Mesenteric fat pad (tissue), 1 donor: Measurements from ENCODE around the gene SH2B3. TPM values are rescaled to one million over a fixed set of nuclear protein-coding genes. Genes with fewer than 3 reads are reported as not detected.

Experiments used
- DNase-seq: peaks from one replicate; pipeline ENCODE4 v3.0.0-alpha.2; 2020; ENCODE audit warnings: low spot score
- total RNA-seq: library from RNA; stranded (reverse); fragmentation: NEBNext Ultra II Directional; extraction: Animal tissue kit (Norgen Biotek cat#: 25700); gene quantifications from one replicate; pipeline ENCODE4 v1.2.1, GENCODE V29; 2021
- donor health status: DM: yes; HTN: yes; CAD: no.

The SH2B3 gene
- total RNA-seq, 1 donor from 2014 or later = 43.3 TPM

GRCh38 chr12:111408686-111409402 lies 3.1 kb downstream of the SH2B3 start:
- no peak for DNase-seq

GRCh38 chr12:111409403-111409779 lies 3.7 kb downstream of the SH2B3 start:
- no peak for DNase-seq

- DNase-seq = no peak
These were observed 4.2 kb downstream of the SH2B3 start for GRCh38 chr12:111409780-111410430.

- DNase-seq = no peak
These were observed 4.9 kb downstream of the SH2B3 start for GRCh38 chr12:111410431-111411184.

GRCh38 chr12:111411185-111411764 lies 5.6 kb downstream of the SH2B3 start:
- DNase-seq = no peak

- no peak for DNase-seq
These were observed 6.5 kb downstream of the SH2B3 start for GRCh38 chr12:111412007-111412829.

- DNase-seq = no peak
These were observed 7.2 kb downstream of the SH2B3 start for GRCh38 chr12:111412830-111413441.

- DNase-seq = no peak
These were observed 7.8 kb downstream of the SH2B3 start for GRCh38 chr12:111413442-111414086.

- DNase-seq = no peak
These were observed 9.1 kb downstream of the SH2B3 start for GRCh38 chr12:111414711-111415252.

GRCh38 chr12:111417290-111417689 lies 11.6 kb downstream of the SH2B3 start:
- no peak for DNase-seq

GRCh38 chr12:111417784-111418593 lies 12.3 kb downstream of the SH2B3 start:
- no peak for DNase-seq

GRCh38 chr12:111418594-111418880 lies 12.8 kb downstream of the SH2B3 start:
- no peak for DNase-seq

GRCh38 chr12:111419784-111420183 lies 14.1 kb downstream of the SH2B3 start:
- no peak for DNase-seq

- DNase-seq = no peak
These were observed 14.8 kb downstream of the SH2B3 start for GRCh38 chr12:111420494-111420893.

- no peak for DNase-seq
These were observed 18.6 kb downstream of the SH2B3 start for GRCh38 chr12:111424189-111424792.

- no peak for DNase-seq
These were observed 19.1 kb downstream of the SH2B3 start for GRCh38 chr12:111424793-111425251.

- no peak for DNase-seq
These were observed 19.9 kb downstream of the SH2B3 start for GRCh38 chr12:111425655-111426054.

- DNase-seq = no peak
These were observed 20.8 kb downstream of the SH2B3 start for GRCh38 chr12:111426344-111427185.
